GM12878 (cell line): ENCODE data around the gene DARS1. TPM values are rescaled to one million over a fixed set of nuclear protein-coding genes. Genes with fewer than 3 reads are reported as not detected.

Experiments
- ATAC-seq: fragments of 200-7000 bp; cut with Tn5 transposase; 3 replicates; pipeline ENCODE4 v1.9.1; 2020; ENCODE audit warnings: mild to moderate bottlenecking, moderate library complexity
- BruUV-seq: library from RNA; stranded (reverse); fragments of 400-500 nt; replicated peaks from 2 replicates; lab custom pipeline; 2021; lab: Mats Ljungman, UMichigan
- CTCF ChIA-PET: fragments of 300-600 bp; sonication (Branson Sonifier 250); formaldehyde crosslinking; extraction: SDS; loops from one replicate; lab custom pipeline; 2021; ENCODE audit warnings: inconsistent platforms; lab: Yijun Ruan, JAX
- POLR2A ChIA-PET: fragments of 350-600 bp; formaldehyde crosslinking; extraction: SDS; loops from one replicate; lab custom pipeline; 2021; ENCODE audit warnings: inconsistent platforms; lab: Charles Lee
- RAD21 ChIA-PET: fragments of 300-600 bp; sonication (Branson Sonifier 250); formaldehyde crosslinking; loops from one replicate; lab custom pipeline; 2023; ENCODE audit warnings: antibody characterized with exemption; ENCODE audit not compliant: unreplicated experiment; lab: Charles Lee
- SMC1A ChIA-PET: fragments of 300-600 bp; sonication (Branson Sonifier 250); formaldehyde crosslinking; loops from one replicate; lab custom pipeline; 2023; ENCODE audit not compliant: unreplicated experiment, uncharacterized antibody; lab: Charles Lee
- DNase-seq: peaks from one replicate; pipeline ENCODE4 v3.0.0-alpha.2; 2011; ENCODE audit warnings: low read depth, low spot score
- FAIRE-seq: peaks from 3 replicates; lab custom pipeline; 2011; peaks lifted over from hg19 to GRCh38; lab: Jason Lieb, UNC
- H2AFZ ChIP-seq: 2 replicates; pipeline ENCODE4 v1.6.0; 2011; ENCODE audit warnings: low read depth, low read length, control low read depth; ENCODE audit not compliant: control insufficient read depth
- H3K27ac ChIP-seq: 2 replicates; pipeline ENCODE4 v1.5.1; 2011; ENCODE audit warnings: control low read depth; ENCODE audit not compliant: control insufficient read depth, insufficient read depth
- H3K27me3 ChIP-seq, 2 experiments: replicated peaks in 1 of 2; 2 replicates each; pipeline versions ENCODE4 v1.6.0 to v1.6.1; 2011; ENCODE audit warnings: low read length in 1 of 2; ENCODE audit not compliant: control insufficient read depth in 2 of 2, insufficient read depth in 2 of 2
- H3K36me3 ChIP-seq, 2 experiments: 2 replicates each; pipeline ENCODE4 v1.5.1; 2011; ENCODE audit warnings: low read length in 1 of 2; ENCODE audit not compliant: control insufficient read depth in 2 of 2, insufficient read depth in 2 of 2
- H3K4me1 ChIP-seq: 2 replicates; pipeline ENCODE4 v1.6.1; 2011; ENCODE audit warnings: mild to moderate bottlenecking, low read length, moderate library complexity, mixed read lengths; ENCODE audit not compliant: control insufficient read depth, insufficient read depth
- H3K4me2 ChIP-seq: 2 replicates; pipeline ENCODE4 v1.6.0; 2011; ENCODE audit warnings: control low read depth; ENCODE audit not compliant: control insufficient read depth, insufficient read depth
- H3K4me3 ChIP-seq: fragments of 200-600 bp; sonication (generic); 2 replicates; pipeline ENCODE4 v1.5.1; 2016
- H3K79me2 ChIP-seq: 2 replicates; pipeline ENCODE4 v1.6.0; 2011; ENCODE audit warnings: low read length; ENCODE audit not compliant: control insufficient read depth, insufficient read depth
- H3K9ac ChIP-seq: 2 replicates; pipeline ENCODE4 v1.8.0; 2011; ENCODE audit warnings: low read length, control low read depth, mixed read lengths; ENCODE audit not compliant: control insufficient read depth, insufficient read depth
- H3K9me3 ChIP-seq: replicated peaks from 3 replicates; pipeline ENCODE4 v1.5.1; 2011; ENCODE audit warnings: mild to moderate bottlenecking, low read length; ENCODE audit not compliant: control insufficient read depth, insufficient read depth
- H4K20me1 ChIP-seq: 2 replicates; pipeline ENCODE4 v1.6.0; 2011; ENCODE audit not compliant: control insufficient read depth, insufficient read depth
- BCLAF1 ChIP-seq: fragments of 450-650 bp; IDR thresholded peaks from 2 replicates; pipeline ENCODE4 v1.6.1; 2017; ENCODE audit warnings: antibody characterized with exemption, mild to moderate bottlenecking, moderate library complexity
- BMI1 ChIP-seq: fragments of 450-650 bp; IDR thresholded peaks from 2 replicates; pipeline ENCODE4 v1.6.1; 2016; ENCODE audit warnings: mild to moderate bottlenecking, moderate library complexity, borderline replicate concordance
- CTCF ChIP-seq, 3 experiments: IDR thresholded peaks in 2 of 3; conservative IDR thresholded peaks in 1 of 3; 2 replicates each; pipeline ENCODE4 v1.5.1; 2011; ENCODE audit warnings: low read depth in 3 of 3, low read length in 3 of 3, mild to moderate bottlenecking in 3 of 3, control low read depth in 2 of 3, moderate library complexity in 2 of 3, inconsistent platforms in 1 of 3, mixed read lengths in 1 of 3; ENCODE audit not compliant: control insufficient read depth in 2 of 3, insufficient read depth in 1 of 3; ENCODE audit errors: extremely low read depth in 1 of 3
- DPF2 ChIP-seq: fragments of 450-650 bp; IDR thresholded peaks from 2 replicates; pipeline ENCODE4 v1.6.1; 2017; ENCODE audit warnings: mild to moderate bottlenecking
- EP300 ChIP-seq, 2 experiments: fragments of 150-350 bp in 1 of 2; IDR thresholded peaks; 2 replicates each; pipeline ENCODE4 v1.6.1; 2011 to 2012; ENCODE audit warnings: low read depth in 2 of 2, low read length in 2 of 2, borderline replicate concordance in 1 of 2, improper control_type of control experiment in 1 of 2, inconsistent platforms in 1 of 2; ENCODE audit not compliant: control insufficient read depth in 1 of 2
- FOXM1 ChIP-seq: IDR thresholded peaks from 2 replicates; pipeline ENCODE4 v1.6.1; 2012; ENCODE audit warnings: low read depth, mild to moderate bottlenecking, inconsistent platforms, low read length, moderate library complexity
- PKNOX1 ChIP-seq: fragments of 450-650 bp; IDR thresholded peaks from 2 replicates; pipeline ENCODE4 v1.6.1; 2016; ENCODE audit warnings: mild to moderate bottlenecking
- PRDM15 ChIP-seq: fragments of 450-650 bp; formaldehyde crosslinking; IDR thresholded peaks from 2 replicates; pipeline ENCODE4 v1.4.0; 2020; ENCODE audit warnings: mild to moderate bottlenecking, moderate library complexity
- RAD21 ChIP-seq: IDR thresholded peaks from 2 replicates; pipeline ENCODE4 v1.6.1; 2011; ENCODE audit warnings: mild to moderate bottlenecking, low read depth, low read length, moderate library complexity; ENCODE audit not compliant: insufficient read depth
- RFX5 ChIP-seq: IDR thresholded peaks from 2 replicates; pipeline ENCODE4 v1.6.1; 2011; ENCODE audit warnings: low read depth, low read length, improper control_type of control experiment
- TCF7 ChIP-seq: IDR thresholded peaks from 2 replicates; pipeline ENCODE4 v1.6.1; 2014; ENCODE audit warnings: antibody characterized with exemption, borderline replicate concordance
- WGBS: methylation state at CpG from one replicate; pipeline ENCODE4 v1.1.6; 2016; ENCODE audit warnings: low lambda C conversion rate; ENCODE audit not compliant: insufficient replicate concordance, insufficient coverage; ENCODE audit errors: missing lambda C conversion rate; 5-methylcytosine and 5-hydroxymethylcytosine counted together
- in situ Hi-C: fragments of 300-500 bp; cut with MboI; formaldehyde crosslinking; loops from 9 replicates; pipeline ENCODE4 v1.14.3; 2018; ENCODE audit warnings: mixed read lengths
- intact Hi-C: fragments of 100-400 bp; cut with micrococcal nuclease; formaldehyde crosslinking; loops from one replicate; pipeline ENCODE4 v1.14.2; 2022; ENCODE audit not compliant: unreplicated experiment
- polyA plus RNA-seq, 11 experiments: library from polyadenylated mRNA; depleted of rRNA in 4 of 11; unstranded in 6 of 11; stranded (reverse) in 5 of 11; fragments of >200 nt; fragmentation: Nextera tagmentation in 4 of 11; fragmentation: Illumina TruSeq in 1 of 11; extraction: Ambion mirVana in 4 of 11; extraction: Trizol in 1 of 11; gene quantifications; 1 replicate in 1 of 11; 2 replicates in 10 of 11; pipeline versions ENCODE4 v1.2.1 to v1.2.3, GENCODE V29; 2011 to 2016; ENCODE audit warnings: inconsistent platforms in 2 of 11, missing spikeins in 2 of 11, low read depth in 1 of 11
- total RNA-seq, 4 experiments: library from RNA; depleted of rRNA in 3 of 4; stranded (reverse); fragments of >200 nt in 3 of 4; fragmentation: Illumina TruSeq in 1 of 4; extraction: Trizol in 1 of 4; gene quantifications; 2 replicates each; pipeline versions ENCODE4 v1.2.1 to v1.2.3, GENCODE V29; 2013 to 2021

The DARS1 gene
- total and polyA plus RNA-seq, 10 of the 15 experiments (the other 5 are each of a cell fraction or from before 2014, with no cell fraction given), result 91.0 to 387 (median 137) TPM

DNA sequence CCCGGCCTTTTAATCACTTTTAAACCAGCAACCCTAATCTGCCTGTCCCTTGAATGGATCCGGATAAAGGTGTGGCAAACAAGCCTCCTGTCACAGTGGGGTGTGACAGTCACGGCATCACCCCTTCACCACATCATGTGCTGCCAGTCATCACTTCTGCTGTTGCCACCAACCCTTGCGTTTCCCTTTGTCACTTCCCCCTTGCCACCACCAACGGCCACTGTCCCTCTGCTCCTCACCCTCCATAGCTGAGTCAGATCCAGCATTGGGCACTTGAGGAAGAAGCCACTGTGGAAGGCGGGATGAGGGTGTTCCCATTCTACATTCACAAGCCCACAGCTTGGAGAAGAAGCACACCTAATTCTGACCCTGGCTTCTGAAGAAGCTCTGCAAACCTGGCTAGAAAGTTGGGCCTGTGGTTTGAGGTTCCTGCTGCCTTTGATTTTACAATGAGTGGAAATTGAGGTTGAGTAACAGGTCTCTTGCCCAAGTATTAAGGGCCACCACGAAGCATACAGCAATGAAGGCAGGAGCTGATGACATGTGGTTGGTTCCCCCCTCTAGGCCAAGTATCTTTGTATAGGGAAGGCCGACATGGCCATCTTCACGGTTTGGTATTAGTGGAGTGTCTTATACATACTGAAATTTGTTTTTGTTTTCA is 22.9 kb upstream of the DARS1 start:
- ChIA-PET RAD21 (interaction anchor here (0.7 to 2.4 kb wide), 7 partner anchors 11 to 319 kb away, joined by 3 to 11 read pairs (median 4); no protein-coding TSS in a partner anchor), CTCF (interaction anchor here (0.6 to 7.6 kb wide), 3 partner anchors 11 to 77 kb away, joined by 3 to 42 read pairs (median 4); no protein-coding TSS in a partner anchor), SMC1A (interaction anchor here (0.7 to 11.3 kb wide), 16 partner anchors 10 to 89 kb away, joined by 3 to 152 read pairs (median 6); partner anchors contain the start of gene DARS1), POLR2A (interaction anchor here (0.9 to 3.9 kb wide), 7 partner anchors 9 to 48 kb away, joined by 3 to 26 read pairs (median 5); partner anchors contain the start of gene DARS1)
- Histone ChIP-seq H3K27ac (no peak overlapping the region), H3K36me3 (no peaks in the 10 kb centered on the region), H3K4me2 (no peak overlapping the region), H3K9me3 (no peaks in the 10 kb centered on the region), H3K27me3 (no peaks in the 10 kb centered on the region), H3K9ac (no peak overlapping the region), H4K20me1 (no peaks in the 10 kb centered on the region), H3K4me3 (no peak overlapping the region), H3K79me2 (no peaks in the 10 kb centered on the region), H2AFZ (no peak overlapping the region), H3K4me1 (peaks cover 9% of the 10 kb centered on the region)
- DNase-seq (no peak), ATAC-seq (peak; percentile 69), FAIRE-seq (no peak)
- 71% methylated on average over 9 of the region's 9 CpGs for WGBS
- intact Hi-C loops, result no loop called here
- in situ Hi-C loops, result no loop called here
- no TSS peak for BruUV-seq
- peak; percentile 43; the same call in 1 of the 2 replicates for TF ChIP-seq DPF2
- peak in 1 of 2 experiments; percentile 33; a peak in 1 of 4 replicates for TF ChIP-seq EP300 (IDR thresholded peaks at IDR 0.05; ENCODE audit: borderline replicate concordance in 1 of 2, control insufficient read depth in 1 of 2, low read depth in 2 of 2, low read length in 2 of 2)
- TF ChIP-seq RFX5, result no peak
- TF ChIP-seq BMI1, result no peak
- TF ChIP-seq PKNOX1, result peak; percentile 73
- no peak for TF ChIP-seq CTCF (IDR thresholded peaks at IDR 0.05 in 2 of 3, conservative IDR thresholded peaks at IDR 0.05 in 1 of 3; ENCODE audit: control insufficient read depth in 2 of 3, extremely low read depth in 1 of 3, insufficient read depth in 1 of 3, low read depth in 3 of 3, low read length in 3 of 3)
- no peak for TF ChIP-seq PRDM15 (CRISPR knock-in tag)
- TF ChIP-seq BCLAF1, result no peak
- no peak for TF ChIP-seq FOXM1
- no peak for TF ChIP-seq RAD21
- no peak for TF ChIP-seq TCF7
